EH (cell line): ENCODE data around the gene LCN15.
"Not testable (repeated sequence)": the region's sequence is repeated elsewhere in the genome, so short reads cannot be mapped to it uniquely, and the experiment has no call there.

Source experiments
- DNase-seq: peaks from one replicate; pipeline ENCODE4 v3.0.0-alpha.2; 2015; ENCODE audit warnings: low read depth

Gene LCN15

GRCh38 chr9:136794281-136794999 is 30.1 kb upstream of the LCN15 start:
- no peak for DNase-seq

GRCh38 chr9:136793086-136793946 is 29.0 kb upstream of the LCN15 start:
- DNase-seq: no peak

- no peak for DNase-seq
These were observed 28.2 kb upstream of the LCN15 start for GRCh38 chr9:136792321-136793085.

GRCh38 chr9:136791516-136792276 is 27.4 kb upstream of the LCN15 start:
- DNase-seq: peak; percentile 20

- peak; percentile 100 for DNase-seq
These were observed 26.6 kb upstream of the LCN15 start, which contains the start of gene TMEM141 for GRCh38 chr9:136790640-136791515. TSS of gene TMEM141 (plus strand) at chr9:136791344. CDS start at chr9:136791371, 27 bp downstream.

- DNase-seq: no peak
These were observed 25.2 kb upstream of the LCN15 start for GRCh38 chr9:136789523-136789937.

- not testable (repeated sequence) for DNase-seq
These were observed 24.6 kb upstream of the LCN15 start for GRCh38 chr9:136788644-136789522.

- peak; percentile 62 for DNase-seq
These were observed 23.5 kb upstream of the LCN15 start for GRCh38 chr9:136787690-136788400.

GRCh38 chr9:136786983-136787382 is 22.7 kb upstream of the LCN15 start:
- DNase-seq: not testable (repeated sequence)

GRCh38 chr9:136786451-136786850 is 22.1 kb upstream of the LCN15 start:
- no peak for DNase-seq

GRCh38 chr9:136785565-136786355 is 21.4 kb upstream of the LCN15 start:
- not testable (repeated sequence) for DNase-seq

- no peak for DNase-seq
These were observed 20.7 kb upstream of the LCN15 start for GRCh38 chr9:136784997-136785361.

GRCh38 chr9:136784249-136784996 is 20.1 kb upstream of the LCN15 start:
- peak; percentile 48 for DNase-seq

- no peak for DNase-seq
These were observed 18.1 kb upstream of the LCN15 start for GRCh38 chr9:136782452-136782851.

- no peak for DNase-seq
These were observed 15.5 kb upstream of the LCN15 start for GRCh38 chr9:136779808-136780207.

GRCh38 chr9:136777359-136777758 is 13.0 kb upstream of the LCN15 start:
- DNase-seq: no peak

GRCh38 chr9:136776947-136777346 is 12.6 kb upstream of the LCN15 start:
- no peak for DNase-seq
